GM18868 (cell line): ENCODE results near the gene VSIG4.
A peak's percentile ranks its signal among the peaks of the same experiment; 100 is the strongest.

ENCODE experiments used
- ATAC-seq: cut with Tn5 transposase; IDR thresholded peaks from one replicate; pipeline ENCODE4 v1.9.1; 2021; ENCODE audit warnings: mild to moderate bottlenecking, moderate library complexity; ENCODE audit not compliant: unreplicated experiment

Gene VSIG4

DNA sequence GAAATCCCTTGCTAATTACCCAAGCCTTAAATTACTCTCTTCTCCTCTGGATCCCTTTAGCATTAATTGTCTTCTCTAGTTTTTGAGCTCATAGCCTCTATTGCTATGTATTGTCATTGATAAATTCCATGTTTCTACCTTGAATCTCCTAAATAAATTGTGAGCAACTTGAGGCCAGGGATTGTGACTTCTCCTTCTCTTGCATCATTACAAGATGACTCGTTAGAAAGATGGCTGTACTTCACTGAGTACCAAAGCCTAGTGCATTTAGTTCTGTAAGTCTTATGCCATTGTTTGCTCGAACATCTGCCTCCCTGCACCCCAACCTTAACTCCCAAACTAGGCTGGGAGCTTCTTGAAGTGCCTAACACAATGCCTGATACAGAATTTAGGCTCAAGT lies 15.3 kb downstream of the VSIG4 start:
- ATAC-seq = no peak

DNA sequence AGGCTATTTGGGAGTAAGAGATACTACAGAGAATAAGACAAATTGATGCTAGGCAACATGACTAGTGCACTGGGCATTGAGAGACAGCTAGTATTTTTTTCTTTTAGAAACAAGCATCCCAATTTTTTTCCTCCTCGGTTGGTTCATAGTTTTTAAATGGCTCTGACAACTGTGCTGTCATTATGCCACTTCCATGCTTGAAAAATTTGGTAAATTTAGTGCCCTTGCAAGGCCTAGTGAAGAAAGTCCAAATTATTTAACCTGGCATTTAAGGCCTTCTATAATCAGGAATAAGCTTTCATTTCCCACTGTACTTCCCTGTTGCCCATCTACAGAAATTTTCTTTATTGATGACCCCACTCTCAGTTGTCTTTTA lies 15.8 kb downstream of the VSIG4 start:
- no peak for ATAC-seq

DNA sequence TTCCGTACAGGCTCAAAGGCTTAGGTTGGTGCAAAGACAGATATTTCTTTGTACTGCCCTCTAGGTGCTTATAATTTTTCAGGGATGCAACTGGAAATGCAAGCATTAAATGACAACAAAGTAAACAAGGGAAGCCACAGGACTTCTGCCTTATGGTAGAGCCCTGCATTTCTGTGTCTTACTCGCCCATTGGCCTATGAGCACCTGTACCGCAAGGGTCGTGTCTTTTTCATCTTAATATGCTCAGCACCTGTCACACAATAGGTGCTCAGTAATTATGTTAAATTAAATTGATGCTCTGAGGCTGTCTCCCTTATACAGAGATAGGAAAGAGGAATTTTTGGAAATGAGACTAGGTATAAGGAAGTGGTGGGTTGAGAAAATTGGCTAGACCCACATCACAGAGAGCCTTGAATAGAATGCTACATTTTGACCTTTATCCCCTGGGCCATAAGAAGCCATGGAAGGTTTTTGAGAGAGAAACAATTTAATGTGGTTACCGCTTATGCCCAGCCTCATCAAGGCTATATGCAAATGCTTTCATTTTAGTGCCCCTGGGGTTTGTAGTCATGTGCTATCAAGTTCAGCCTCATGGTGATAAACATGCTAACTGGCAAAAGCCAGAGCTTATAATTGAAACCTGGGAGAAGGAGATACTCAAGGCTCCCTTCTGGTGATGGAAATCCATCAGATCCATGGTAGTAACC lies 16.3 kb downstream of the VSIG4 start:
- no peak for ATAC-seq

DNA sequence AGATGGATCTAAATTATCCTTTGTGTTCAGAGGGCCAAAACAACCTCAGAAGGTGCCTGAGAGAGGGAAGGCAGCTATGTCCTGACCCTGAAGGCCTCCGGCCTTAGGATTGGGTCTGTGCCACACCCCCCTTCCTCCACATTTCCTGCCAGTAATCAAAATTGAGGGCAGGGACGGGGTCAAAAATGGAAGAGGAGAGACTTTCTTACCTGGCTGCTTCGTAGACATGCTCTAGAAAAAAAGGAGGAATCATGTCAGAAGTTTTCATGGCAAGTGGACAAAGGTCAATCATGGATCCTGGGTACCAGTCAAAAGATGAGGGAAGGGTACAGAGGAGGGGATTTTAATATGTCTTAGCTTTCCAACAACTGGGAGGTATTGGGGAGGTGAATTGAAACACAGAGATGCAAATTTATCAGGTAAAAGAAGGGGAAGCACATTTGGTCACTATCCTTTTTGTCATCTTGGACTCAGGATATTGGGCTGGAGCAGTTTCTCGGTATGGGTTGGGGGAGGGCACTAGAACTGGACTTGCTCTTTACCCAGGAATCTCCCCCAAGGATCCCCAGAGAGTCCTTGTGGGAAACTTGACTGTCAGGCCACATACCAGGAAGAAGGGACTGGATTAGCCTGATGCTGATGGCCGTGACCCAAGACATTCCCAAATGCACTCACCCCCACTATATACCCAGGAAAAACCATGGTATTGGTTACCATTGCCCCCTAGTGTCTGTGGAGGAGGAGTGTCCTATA lies 17.1 kb downstream of the VSIG4 start:
- ATAC-seq = no peak

DNA sequence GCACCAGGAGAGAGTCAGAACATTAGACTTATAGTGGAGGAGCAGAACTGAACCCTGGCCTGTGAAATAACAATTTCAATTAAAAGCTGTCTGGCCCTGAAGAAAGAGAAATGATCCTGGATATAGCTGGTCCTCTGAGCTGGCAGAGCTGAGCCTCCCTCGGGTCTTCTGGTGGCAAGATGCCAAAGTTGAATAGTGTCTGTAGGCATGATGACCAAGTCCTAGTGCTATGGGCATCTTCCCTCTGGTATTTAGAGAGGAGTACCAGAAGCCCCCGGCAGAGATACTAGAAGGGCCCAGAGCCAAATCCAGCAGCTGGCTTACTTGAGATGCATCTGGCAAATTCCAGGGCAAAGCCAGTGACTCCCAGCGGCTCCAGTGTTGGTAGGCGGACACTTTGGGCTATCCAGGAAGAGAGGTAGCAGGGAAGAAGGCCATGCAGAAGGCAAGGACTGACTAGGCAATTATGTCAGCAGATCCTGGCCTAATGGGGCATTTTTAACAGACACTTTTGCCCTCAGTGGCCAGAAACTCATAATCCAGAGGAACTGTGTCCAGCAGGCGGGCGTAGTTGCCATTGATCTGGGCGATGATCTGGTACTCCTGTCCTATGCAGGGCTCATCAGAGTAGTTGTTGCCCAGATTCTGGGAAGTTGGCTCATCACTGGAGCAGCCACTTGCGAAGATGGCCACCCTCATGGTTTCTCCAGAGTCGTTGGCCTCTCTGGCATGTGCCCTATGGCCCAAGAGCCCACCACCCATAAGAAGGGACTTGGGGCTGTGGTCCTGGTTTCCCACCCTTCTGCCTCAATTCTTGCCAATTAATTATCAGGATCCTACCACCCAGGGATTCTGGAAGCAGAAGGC lies 17.9 kb downstream of the VSIG4 start:
- ATAC-seq = no peak

DNA sequence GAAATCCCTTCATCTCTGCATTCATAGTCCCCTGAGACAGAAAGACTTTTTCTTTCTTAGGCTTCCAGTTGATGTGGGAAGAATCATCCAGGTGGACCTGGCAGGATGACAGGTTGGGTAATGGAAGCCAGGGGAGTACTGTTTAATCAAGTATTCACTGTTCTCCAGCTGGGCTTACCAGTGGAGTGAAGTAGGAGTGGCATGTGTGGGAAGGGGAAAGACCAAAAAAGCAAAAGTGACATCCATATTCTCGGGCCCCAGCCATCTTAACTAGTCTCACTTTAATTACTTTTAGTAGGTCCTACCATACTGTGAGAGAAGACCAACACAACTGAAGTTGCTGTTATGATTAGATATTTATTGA lies 18.5 kb downstream of the VSIG4 start:
- no peak for ATAC-seq

DNA sequence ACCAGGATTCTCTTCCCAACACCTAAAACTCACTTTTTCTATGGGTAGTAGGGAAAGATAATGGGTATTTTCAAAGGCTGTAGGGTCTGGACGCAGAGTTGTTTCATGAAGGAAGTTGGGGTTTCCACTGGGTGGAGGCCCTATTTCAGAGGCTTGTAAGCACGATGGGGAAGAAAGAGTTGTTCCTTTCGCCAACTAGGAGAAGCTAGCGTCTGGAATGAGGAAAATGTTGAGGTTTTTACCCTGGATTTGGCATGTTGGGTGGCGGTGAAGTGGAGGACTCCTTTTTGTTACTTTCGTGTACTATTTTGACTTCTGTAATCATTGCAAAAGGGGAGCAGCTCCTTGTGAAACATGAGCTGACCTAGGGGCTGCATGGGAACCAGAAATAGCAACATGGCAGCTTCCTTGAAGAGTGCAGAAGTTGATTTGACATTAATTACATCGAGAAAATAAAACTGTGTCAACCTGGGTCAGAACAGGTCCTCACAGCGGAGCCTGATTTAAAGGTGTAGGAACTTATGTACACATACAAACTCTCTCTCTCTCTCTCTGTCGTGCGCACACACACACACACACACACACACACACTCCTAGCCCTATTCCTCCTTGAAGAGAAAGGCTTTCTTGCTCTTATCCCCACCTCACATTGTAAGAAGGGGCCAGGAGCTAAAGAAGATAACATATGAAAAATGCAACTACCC lies 19.1 kb downstream of the VSIG4 start:
- no peak for ATAC-seq

DNA sequence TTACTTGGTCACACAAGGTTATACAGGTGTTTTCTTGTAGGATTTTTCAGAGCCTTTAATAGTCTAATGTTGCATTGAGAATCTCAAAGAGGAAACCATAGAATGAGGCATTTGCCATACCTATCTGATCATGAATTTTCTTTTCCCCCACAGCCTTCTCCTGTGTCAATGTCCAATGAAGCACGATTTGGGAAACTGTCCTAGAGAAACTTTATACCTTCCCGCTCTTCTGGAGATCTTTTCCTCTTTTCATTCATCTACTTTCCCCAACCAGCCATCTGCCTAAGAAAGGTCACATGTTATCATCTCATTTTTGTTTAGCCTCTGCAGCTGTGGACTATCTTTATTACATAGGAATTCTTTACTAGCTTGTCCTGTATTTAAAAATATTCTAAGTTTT lies 19.9 kb downstream of the VSIG4 start:
- no peak for ATAC-seq

DNA sequence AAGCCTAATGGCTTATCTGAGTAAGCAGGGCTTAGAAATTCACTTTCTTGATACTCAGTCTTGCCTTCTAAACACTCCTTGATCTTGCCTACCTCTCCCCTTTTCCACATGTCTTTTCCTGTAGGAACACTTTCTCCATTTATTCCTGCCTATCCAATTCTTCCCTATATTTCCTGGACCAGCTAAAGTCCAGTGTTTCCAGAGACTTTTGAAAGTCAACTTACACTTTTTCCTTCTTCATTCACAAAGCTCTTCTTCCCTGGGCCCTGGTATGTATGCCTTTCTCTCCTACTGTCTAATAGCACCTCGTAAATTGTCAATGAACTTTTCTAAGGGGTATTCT lies 20.6 kb downstream of the VSIG4 start:
- no peak for ATAC-seq

DNA sequence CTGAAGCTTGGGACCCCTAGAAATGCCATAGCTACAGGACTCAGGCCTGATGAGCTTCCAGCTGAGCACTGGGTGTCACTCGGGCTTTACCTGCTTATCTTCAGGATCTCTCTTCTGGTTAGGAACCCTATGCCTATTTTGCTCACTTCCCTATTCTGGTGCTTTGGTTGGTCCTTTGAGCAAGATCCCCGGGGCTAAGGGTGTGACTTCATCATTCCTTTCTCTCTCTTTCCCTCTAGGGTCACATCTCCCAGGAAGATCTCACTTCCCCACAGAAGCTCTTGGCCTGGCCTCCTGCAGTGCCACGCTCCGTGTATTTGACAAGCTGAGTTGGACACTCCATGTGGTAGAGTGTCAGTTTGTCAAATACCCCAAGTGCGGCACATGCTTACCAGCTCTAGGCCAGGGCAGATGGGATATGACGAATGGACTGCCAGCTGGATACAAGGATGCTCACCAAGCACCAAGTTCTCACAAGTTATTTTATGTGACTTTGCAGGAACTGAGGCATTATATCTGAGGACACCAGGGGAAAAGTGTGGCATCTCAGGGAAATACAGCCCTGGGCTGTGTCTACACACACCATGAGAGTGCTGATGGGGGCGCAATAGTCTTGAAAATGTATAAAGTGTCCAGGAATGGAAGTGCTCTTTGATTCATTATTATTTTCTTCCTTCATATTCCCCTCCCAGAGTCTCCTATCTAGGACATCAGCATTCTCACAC lies 21.1 kb downstream of the VSIG4 start:
- ATAC-seq = peak; percentile 36

DNA sequence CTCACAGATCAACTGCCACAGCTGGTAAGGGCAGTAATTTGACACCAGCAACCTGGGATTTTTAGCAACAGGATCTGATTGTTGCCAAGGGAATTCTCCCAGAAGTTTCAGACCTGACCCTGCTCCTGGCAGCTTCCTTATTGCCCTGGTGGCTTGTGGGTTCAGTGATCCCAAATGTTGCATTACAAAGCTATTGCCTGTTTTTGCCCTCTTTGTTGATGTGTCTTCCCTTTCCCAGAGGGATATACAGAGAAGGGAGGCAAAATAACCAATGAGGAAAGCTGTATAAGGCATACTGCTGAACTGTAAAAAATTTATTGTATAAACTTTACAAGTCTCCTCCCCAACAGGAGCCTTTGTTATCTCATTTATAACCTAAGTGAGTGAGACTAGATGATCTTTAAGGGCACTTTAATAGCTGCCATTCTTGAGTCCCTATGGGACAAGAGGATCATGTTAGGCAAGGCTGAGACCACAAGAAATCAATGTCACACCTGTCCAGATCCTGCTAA lies 22.2 kb downstream of the VSIG4 start:
- ATAC-seq = no peak

DNA sequence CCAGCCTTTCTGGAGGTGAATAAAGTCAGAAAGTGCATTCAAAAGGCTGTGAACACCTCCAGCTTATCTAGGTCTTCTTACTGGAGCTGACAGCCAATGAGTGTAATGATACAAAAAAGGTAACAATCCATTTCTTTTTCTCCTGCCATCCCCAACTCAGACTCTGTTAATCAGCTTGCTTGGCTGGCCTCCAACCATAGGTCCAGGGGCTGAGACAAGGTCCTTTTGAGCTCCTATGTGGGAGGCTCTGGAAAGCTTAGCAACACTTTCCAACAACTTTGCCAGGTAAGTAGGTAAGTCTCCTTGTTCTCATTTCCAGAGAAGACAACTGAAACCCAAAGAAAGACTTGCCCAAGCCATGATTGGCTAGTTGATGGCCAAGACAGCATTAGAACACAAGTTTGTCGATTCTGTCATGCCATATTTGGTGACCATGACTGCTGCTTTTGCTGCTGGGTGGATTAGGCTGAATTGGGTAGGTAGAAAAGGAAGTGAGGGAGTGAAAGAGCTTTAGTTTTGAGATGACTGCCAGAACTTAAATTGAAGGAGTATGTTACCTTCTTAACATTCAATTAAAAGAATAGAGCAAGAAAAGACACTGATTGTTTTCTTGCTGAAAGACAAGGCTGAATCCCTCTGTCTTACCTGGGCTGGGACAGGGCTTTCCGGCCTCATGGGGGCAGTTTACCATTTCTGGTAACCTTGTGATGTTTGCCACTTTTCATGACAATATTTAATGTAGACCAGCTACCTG lies 22.8 kb downstream of the VSIG4 start:
- peak; percentile 32 for ATAC-seq

DNA sequence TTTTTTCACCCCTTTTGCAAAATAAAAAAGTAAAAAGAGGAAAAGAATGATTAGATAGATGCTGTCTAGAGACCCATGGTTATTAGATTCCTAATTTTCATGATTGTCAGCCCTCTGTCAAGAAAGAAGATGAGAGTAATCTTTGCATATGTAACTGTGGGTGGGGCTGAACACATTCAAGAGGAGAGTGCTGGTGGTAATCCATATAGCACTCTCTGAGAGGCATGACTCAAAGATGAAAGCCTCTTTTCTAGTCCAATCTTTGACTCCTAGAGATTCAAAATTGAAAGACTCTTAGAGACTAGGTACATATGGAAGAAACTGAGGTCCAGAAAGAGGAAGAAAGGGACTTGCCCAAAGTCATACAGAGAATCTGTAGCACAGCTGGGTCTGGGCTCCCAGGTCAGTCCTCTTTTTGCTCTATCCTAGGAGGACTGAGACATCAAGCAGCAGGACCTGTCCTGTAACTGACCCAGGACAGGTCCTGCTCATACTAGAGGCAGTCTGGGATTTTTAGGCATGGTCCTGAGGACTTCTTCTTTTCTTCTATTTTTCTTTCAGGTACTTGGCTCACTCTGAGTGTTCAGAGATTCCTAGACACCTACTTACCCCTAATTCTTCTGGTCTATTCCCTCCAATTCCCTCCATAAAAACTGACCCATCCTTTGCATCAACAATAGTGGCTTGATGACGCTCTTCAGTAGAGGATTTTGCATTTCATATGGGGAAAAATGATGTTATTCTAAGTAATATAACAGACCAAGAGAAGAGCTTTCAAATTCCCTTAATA lies 23.8 kb downstream of the VSIG4 start:
- peak; percentile 40 for ATAC-seq

DNA sequence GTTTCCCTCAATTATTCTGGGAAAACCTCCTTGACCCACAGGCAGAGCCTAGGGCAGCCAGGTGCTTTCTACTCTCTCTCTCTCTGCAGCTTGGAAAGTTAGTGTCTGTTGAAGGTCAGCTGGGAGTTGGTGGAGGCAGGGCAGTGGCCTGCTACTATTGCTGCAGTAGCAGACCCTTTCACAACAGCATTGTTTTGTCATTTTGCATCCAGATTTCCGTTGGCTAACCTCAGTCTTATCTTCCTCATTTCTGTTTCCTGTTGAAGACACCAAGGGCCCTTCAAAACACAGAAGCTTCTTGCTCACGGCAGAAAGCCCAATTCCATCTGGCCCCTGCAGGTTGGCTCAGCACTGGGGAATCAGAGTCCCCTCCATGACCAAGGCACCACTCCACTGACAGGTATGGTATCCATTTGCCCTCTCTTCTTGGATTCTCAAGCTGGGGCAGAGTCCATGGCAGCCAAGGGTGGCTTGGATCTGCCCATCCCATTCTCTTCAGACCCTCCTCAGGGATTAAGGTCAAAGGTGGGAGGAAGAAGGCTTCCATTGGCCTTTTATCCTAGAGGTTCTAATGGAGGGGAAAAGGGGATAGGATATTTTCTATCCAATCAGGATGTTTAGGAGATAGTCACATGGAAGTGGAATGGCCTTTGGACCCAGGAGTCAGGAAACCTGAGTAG lies 24.6 kb downstream of the VSIG4 start:
- peak; percentile 18 for ATAC-seq

DNA sequence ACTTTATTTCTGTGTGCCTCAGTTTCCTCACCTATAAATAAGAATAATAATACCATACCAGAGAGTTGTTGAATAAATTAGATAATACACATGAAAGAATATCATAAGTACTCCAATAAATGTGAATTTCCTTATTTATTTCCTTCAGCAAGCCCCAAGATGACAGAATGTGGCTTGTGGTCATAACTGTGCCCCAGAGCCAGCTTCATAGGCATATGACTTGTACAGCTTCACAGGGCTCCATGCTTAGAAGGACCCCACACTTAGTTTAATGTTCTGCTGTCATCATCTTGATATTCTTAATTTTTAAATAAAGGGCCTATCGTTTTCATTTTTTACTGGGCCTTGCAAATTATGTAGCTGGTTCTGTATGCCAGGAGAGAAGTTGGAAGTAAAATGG lies 25.3 kb downstream of the VSIG4 start:
- no peak for ATAC-seq

DNA sequence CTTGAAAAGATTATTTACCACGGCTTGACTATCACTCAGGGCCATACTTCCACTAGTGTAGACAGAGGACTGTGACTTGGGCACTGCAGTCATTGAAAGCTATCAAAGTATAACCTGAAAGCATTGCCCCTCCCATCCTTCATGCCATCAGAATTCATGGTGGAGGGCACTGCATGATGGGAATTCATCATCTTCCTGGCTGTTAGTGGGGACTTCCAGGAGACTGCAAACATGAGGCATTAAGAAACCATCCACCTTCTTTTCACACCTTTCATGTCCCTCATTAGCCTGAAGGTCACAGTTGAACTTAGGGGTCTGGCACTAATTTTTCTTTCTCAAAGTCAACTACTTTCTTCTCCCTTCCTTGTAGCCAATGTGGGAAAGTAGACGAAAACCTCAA lies 25.8 kb downstream of the VSIG4 start:
- no peak for ATAC-seq

DNA sequence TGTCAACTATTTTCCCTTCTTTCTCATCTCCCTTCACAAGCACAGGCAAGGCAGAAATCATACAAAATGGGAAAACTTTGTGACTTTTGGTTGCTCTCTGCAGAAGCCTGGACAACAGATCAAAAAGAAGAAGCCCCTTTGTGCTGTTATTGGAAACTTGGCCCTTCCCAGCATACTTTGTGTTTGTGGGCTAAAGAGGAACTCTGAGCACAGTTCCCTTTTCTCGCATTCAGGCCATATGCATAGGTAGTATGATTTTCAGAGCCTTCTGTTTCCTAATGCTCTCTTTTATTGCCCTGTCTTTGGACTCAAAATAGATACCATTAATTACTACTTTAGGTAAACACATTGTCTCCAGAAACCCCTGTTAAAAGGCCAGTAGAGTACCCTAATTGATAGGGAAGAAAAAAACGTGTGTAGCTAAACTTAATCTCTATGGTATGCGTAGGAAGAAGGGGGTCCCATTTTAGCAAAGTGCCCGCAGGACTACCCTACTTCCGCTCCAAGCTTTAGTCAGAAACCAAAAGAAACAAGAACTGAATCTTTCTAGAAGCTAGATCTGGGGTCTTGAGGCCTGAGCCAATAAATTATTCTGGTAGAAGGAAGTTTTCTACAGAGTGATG lies 26.6 kb downstream of the VSIG4 start:
- peak; percentile 32 for ATAC-seq

DNA sequence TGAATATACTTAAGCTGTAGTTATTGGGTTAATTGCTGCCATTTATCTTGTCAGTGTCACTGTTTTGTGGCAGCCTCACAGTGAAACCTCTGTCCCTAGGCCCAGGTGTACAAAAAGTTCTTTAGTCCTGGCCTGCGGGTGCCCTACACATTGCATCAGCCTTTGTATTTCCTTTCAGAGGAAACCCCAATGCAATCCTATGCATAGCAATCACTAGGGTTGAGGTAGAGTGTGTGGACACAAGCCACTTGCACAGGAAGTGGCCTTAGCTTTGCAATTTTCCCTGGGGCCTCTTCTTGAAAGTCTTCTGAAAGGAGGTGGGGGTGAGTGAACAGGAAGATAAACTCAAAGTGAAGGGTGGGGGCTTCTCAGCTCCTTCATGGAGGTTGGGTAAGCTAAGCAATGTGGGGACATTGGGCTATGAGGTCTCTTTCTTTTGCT lies 27.8 kb downstream of the VSIG4 start:
- peak; percentile 46 for ATAC-seq
